NOMO-1 treated with DMSO at 0.1 percent for 48 hours (cell line): ENCODE results near the gene PDZD8.

Source experiments
- DNase-seq: peaks from one replicate; lab custom pipeline; 2025; ENCODE audit not compliant: unreplicated experiment; lab: John Stamatoyannopoulos, UW

The PDZD8 gene

GRCh38 chr10:117391436-117392205, 16.4 kb upstream of the PDZD8 start:
- DNase-seq: no peak

- DNase-seq: no peak
Measured at GRCh38 chr10:117390420-117390819, 15.2 kb upstream of the PDZD8 start.

GRCh38 chr10:117386805-117387204, 11.6 kb upstream of the PDZD8 start:
- no peak for DNase-seq

- DNase-seq: no peak
Measured at GRCh38 chr10:117382861-117383260, 7.6 kb upstream of the PDZD8 start.

GRCh38 chr10:117374506-117375359, 507 bp downstream of the PDZD8 start:
- DNase-seq: peak; percentile 57

- peak; percentile 46 for DNase-seq
Measured at GRCh38 chr10:117373823-117374505, 1.3 kb downstream of the PDZD8 start.

GRCh38 chr10:117370205-117370604, 5.0 kb downstream of the PDZD8 start:
- DNase-seq: no peak

GRCh38 chr10:117367718-117368117, 7.5 kb downstream of the PDZD8 start:
- no peak for DNase-seq

- no peak for DNase-seq
Measured at GRCh38 chr10:117366741-117367140, 8.5 kb downstream of the PDZD8 start.

- DNase-seq: peak; percentile 9
Measured at GRCh38 chr10:117365612-117366011, 9.6 kb downstream of the PDZD8 start.

- DNase-seq: peak; percentile 39
Measured at GRCh38 chr10:117364110-117364960, 10.9 kb downstream of the PDZD8 start.

- no peak for DNase-seq
Measured at GRCh38 chr10:117363028-117363427, 12.2 kb downstream of the PDZD8 start.

- no peak for DNase-seq
Measured at GRCh38 chr10:117362313-117362712, 12.9 kb downstream of the PDZD8 start.

- no peak for DNase-seq
Measured at GRCh38 chr10:117360994-117361667, 14.1 kb downstream of the PDZD8 start.

GRCh38 chr10:117360016-117360415, 15.2 kb downstream of the PDZD8 start:
- no peak for DNase-seq

- no peak for DNase-seq
Measured at GRCh38 chr10:117355072-117355471, 20.2 kb downstream of the PDZD8 start.

- peak; percentile 21 for DNase-seq
Measured at GRCh38 chr10:117353684-117354083, 21.6 kb downstream of the PDZD8 start.

GRCh38 chr10:117352724-117353123, 22.5 kb downstream of the PDZD8 start:
- no peak for DNase-seq

- DNase-seq: no peak
Measured at GRCh38 chr10:117351996-117352395, 23.2 kb downstream of the PDZD8 start.

- DNase-seq: no peak
Measured at GRCh38 chr10:117351558-117351957, 23.7 kb downstream of the PDZD8 start.
